HG02678 (cell line): Measurements from ENCODE around the gene CENPS.
A peak's percentile ranks its signal among the peaks of the same experiment; 100 is the strongest.
"Not testable (repeated sequence)": the region's sequence is repeated elsewhere in the genome, so short reads cannot be mapped to it uniquely, and the experiment has no call there.

Source experiments
- ATAC-seq: cut with Tn5 transposase; IDR thresholded peaks from one replicate; pipeline ENCODE4 v1.9.1; 2021; ENCODE audit warnings: mild to moderate bottlenecking, moderate library complexity; ENCODE audit not compliant: unreplicated experiment

Gene CENPS

GRCh38 chr1:10430216-10431069 is at the start of gene CENPS:
Gene CENPS (plus strand): TSS chr1:10430433. CDS start chr1:10430518, 85 bp downstream.
- ATAC-seq, result peak; percentile 84

- no peak for ATAC-seq
Observed at GRCh38 chr1:10380594-10381275, 49.5 kb upstream of the CENPS start.

- ATAC-seq, result no peak
Observed at GRCh38 chr1:10383630-10384029, 46.6 kb upstream of the CENPS start.

- no peak for ATAC-seq
Observed at GRCh38 chr1:10384219-10384618, 46.0 kb upstream of the CENPS start.

- no peak for ATAC-seq
Observed at GRCh38 chr1:10386761-10387676, 43.2 kb upstream of the CENPS start.

- ATAC-seq, result no peak
Observed at GRCh38 chr1:10387677-10388386, 42.4 kb upstream of the CENPS start.

- no peak for ATAC-seq
Observed at GRCh38 chr1:10388387-10388715, 41.9 kb upstream of the CENPS start.

GRCh38 chr1:10389271-10389973 is 40.8 kb upstream of the CENPS start:
- ATAC-seq, result no peak

GRCh38 chr1:10396870-10397269 is 33.4 kb upstream of the CENPS start:
- no peak for ATAC-seq

- ATAC-seq, result peak; percentile 18
Observed at GRCh38 chr1:10398278-10398733, 31.9 kb upstream of the CENPS start.

GRCh38 chr1:10398734-10399443 is 31.3 kb upstream of the CENPS start, which contains the start of gene PGD:
Gene PGD (plus strand): TSS chr1:10399064. CDS start chr1:10399118, 54 bp downstream.
- peak; percentile 93 for ATAC-seq

- ATAC-seq, result no peak
Observed at GRCh38 chr1:10399444-10399941, 30.7 kb upstream of the CENPS start.

- ATAC-seq, result no peak
Observed at GRCh38 chr1:10400013-10400412, 30.2 kb upstream of the CENPS start.

- no peak for ATAC-seq
Observed at GRCh38 chr1:10401281-10401680, 29.0 kb upstream of the CENPS start.

GRCh38 chr1:10402729-10403274 is 27.4 kb upstream of the CENPS start:
- ATAC-seq, result no peak

- no peak for ATAC-seq
Observed at GRCh38 chr1:10407201-10407600, 23.0 kb upstream of the CENPS start.

- ATAC-seq, result no peak
Observed at GRCh38 chr1:10415211-10415930, 14.9 kb upstream of the CENPS start.

GRCh38 chr1:10415967-10416366 is 14.3 kb upstream of the CENPS start:
- ATAC-seq, result not testable (repeated sequence)
